Activated B cell treated with CpG ODN at 0.5 μM for 24 hours (primary cell): ENCODE results near the gene RASGRF2. TPM values are rescaled to one million over a fixed set of nuclear protein-coding genes. Genes with fewer than 3 reads are reported as not detected.

Source experiments
- ATAC-seq: fragments of 200-7000 bp; cut with Tn5 transposase; one replicate; pipeline ENCODE4 v1.10.0; 2021; ENCODE audit warnings: low read depth, mild to moderate bottlenecking, moderate library complexity
- CTCF ChIA-PET: fragments of 350-600 bp; sonication (Branson Sonifier 250); formaldehyde crosslinking; loops from one replicate; lab custom pipeline; 2021; ENCODE audit warnings: antibody characterized with exemption; lab: Charles Lee
- POLR2A ChIA-PET: fragments of 350-600 bp; sonication (Branson Sonifier 250); formaldehyde crosslinking; loops from one replicate; lab custom pipeline; 2021; ENCODE audit warnings: antibody characterized with exemption; lab: Charles Lee
- DNase-seq: peaks from one replicate; pipeline ENCODE4 v3.0.0; 2022
- H3K27ac Mint-ChIP-seq: one replicate; pipeline ENCODE4 v1.8.0; 2020; ENCODE audit warnings: mixed read lengths
- H3K27me3 Mint-ChIP-seq: one replicate; pipeline ENCODE4 v1.8.0; 2021; ENCODE audit warnings: mixed read lengths
- H3K36me3 Mint-ChIP-seq: one replicate; pipeline ENCODE4 v1.8.0; 2021; ENCODE audit warnings: low read depth, mixed read lengths
- H3K4me1 Mint-ChIP-seq: one replicate; pipeline ENCODE4 v1.8.0; 2021; ENCODE audit warnings: mixed read lengths
- H3K4me3 Mint-ChIP-seq: one replicate; pipeline ENCODE4 v1.8.0; 2020; ENCODE audit warnings: mild to moderate bottlenecking, mixed read lengths
- H3K9me3 Mint-ChIP-seq: one replicate; pipeline ENCODE4 v1.8.0; 2020; ENCODE audit warnings: mixed read lengths
- intact Hi-C: fragments of 100-400 bp; cut with micrococcal nuclease; formaldehyde crosslinking; loops from one replicate; pipeline ENCODE4 v1.15.1; 2024
- total RNA-seq: library from RNA; stranded (reverse); gene quantifications from 2 replicates; pipeline ENCODE4 v1.2.3, GENCODE V29; 2022
- TF ChIP-seq, protein P1 (sequence below): fragments of 200-600 bp; IDR thresholded peaks from one replicate; pipeline ENCODE4 v1.8.0; 2022; ENCODE audit warnings: antibody characterized with exemption, mild to moderate bottlenecking

The RASGRF2 gene
- total RNA-seq, 1 donor from 2014 or later: 0.64 TPM

GRCh38 chr5:81244451-81244850, 284.3 kb downstream of the RASGRF2 start:
- no peak overlapping the region for H3K4me3 Mint-ChIP-seq
- ATAC-seq: no peak
- CTCF ChIA-PET: no interaction called here

GRCh38 chr5:81245871-81246235, 285.7 kb downstream of the RASGRF2 start:
- Mint-ChIP-seq H3K27me3 (no peaks in the 10 kb centered on the region), H3K4me1 (no peaks in the 10 kb centered on the region), H3K36me3 (peaks cover 6% of the 10 kb centered on the region), H3K27ac (no peak overlapping the region), H3K4me3 (no peak overlapping the region), H3K9me3 (no peaks in the 10 kb centered on the region)
- POLR2A ChIA-PET: no interaction called here
- intact Hi-C loops: no loop called here
- ATAC-seq (no peak), DNase-seq (no peak)
- CTCF ChIA-PET: no interaction called here
- TF ChIP-seq, protein P1, sequence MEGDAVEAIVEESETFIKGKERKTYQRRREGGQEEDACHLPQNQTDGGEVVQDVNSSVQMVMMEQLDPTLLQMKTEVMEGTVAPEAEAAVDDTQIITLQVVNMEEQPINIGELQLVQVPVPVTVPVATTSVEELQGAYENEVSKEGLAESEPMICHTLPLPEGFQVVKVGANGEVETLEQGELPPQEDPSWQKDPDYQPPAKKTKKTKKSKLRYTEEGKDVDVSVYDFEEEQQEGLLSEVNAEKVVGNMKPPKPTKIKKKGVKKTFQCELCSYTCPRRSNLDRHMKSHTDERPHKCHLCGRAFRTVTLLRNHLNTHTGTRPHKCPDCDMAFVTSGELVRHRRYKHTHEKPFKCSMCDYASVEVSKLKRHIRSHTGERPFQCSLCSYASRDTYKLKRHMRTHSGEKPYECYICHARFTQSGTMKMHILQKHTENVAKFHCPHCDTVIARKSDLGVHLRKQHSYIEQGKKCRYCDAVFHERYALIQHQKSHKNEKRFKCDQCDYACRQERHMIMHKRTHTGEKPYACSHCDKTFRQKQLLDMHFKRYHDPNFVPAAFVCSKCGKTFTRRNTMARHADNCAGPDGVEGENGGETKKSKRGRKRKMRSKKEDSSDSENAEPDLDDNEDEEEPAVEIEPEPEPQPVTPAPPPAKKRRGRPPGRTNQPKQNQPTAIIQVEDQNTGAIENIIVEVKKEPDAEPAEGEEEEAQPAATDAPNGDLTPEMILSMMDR: no peak

More at GRCh38 chr5:81244451-81244850, 284.3 kb downstream of the RASGRF2 start:
- DNase-seq: no peak
- POLR2A ChIA-PET: no interaction called here
- H3K36me3 Mint-ChIP-seq: no peaks in the 10 kb centered on the region
- H3K27ac Mint-ChIP-seq: no peak overlapping the region
- no peaks in the 10 kb centered on the region for H3K27me3 Mint-ChIP-seq
- intact Hi-C loops: no loop called here
- H3K9me3 Mint-ChIP-seq: no peaks in the 10 kb centered on the region
- TF ChIP-seq, protein P1: no peak
- H3K4me1 Mint-ChIP-seq: no peaks in the 10 kb centered on the region

DNA sequence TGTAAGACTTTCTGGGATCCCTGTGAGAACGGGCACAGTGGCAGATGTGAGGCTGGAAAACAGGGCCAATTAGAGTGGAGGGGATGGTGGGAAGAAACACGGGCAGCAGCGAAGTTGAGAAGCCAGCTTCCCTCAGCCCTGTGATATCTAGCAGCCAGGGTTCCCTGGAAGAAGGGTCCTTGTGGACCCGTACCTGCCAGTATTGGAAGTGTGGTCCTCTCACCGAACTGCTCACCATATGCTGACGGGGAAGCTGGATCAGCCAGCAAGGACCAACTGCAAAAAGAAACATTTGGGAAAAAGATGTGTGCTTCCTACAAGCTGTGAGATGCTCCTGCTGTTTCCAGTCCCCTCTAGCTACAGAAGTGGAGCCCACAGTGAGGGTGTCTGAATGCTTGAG, 286.5 kb downstream of the RASGRF2 start:
- intact Hi-C loops: no loop called here
- no peaks in the 10 kb centered on the region for H3K9me3 Mint-ChIP-seq
- no peaks in the 10 kb centered on the region for H3K27me3 Mint-ChIP-seq
- no peak overlapping the region for H3K27ac Mint-ChIP-seq
- H3K4me3 Mint-ChIP-seq: no peak overlapping the region
- H3K36me3 Mint-ChIP-seq: peaks cover 6% of the 10 kb centered on the region
- TF ChIP-seq, protein P1: no peak
- DNase-seq: no peak
- H3K4me1 Mint-ChIP-seq: no peaks in the 10 kb centered on the region
- ChIA-PET POLR2A (no interaction called here), CTCF (no interaction called here)
- ATAC-seq: no peak

DNA sequence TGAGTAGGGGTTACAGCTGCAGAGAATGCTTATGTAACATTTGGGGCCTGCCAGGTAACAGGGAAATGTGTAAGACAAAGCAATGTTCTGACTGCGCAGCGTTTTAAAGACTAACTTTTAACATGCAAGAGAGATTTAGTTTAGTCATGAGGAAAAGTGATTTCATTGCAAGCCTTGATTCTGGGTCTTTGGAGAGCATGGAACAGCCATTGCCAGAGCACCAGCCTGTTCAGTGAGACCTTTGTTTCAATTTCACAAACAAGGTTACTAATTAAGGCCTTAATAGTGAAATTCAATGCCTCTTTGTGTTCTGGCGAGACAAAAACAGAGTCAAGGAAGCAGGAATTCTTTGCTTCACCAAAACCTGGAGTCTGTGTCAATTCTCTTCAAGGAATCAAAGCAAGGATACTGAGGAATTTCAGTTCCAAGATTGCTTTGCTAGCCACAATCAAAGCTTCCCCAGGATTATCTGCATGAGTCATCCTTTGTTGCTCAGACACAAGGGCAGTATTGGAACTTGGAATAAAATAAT, 287.3 kb downstream of the RASGRF2 start:
- intact Hi-C loops: no loop called here
- POLR2A ChIA-PET: no interaction called here
- DNase-seq (no peak), ATAC-seq (no peak)
- Mint-ChIP-seq H3K4me1 (no peaks in the 10 kb centered on the region), H3K36me3 (peaks cover 6% of the 10 kb centered on the region), H3K4me3 (no peak overlapping the region), H3K27me3 (no peaks in the 10 kb centered on the region), H3K27ac (no peak overlapping the region), H3K9me3 (no peaks in the 10 kb centered on the region)
- TF ChIP-seq, protein P1: no peak
- CTCF ChIA-PET: no interaction called here

DNA sequence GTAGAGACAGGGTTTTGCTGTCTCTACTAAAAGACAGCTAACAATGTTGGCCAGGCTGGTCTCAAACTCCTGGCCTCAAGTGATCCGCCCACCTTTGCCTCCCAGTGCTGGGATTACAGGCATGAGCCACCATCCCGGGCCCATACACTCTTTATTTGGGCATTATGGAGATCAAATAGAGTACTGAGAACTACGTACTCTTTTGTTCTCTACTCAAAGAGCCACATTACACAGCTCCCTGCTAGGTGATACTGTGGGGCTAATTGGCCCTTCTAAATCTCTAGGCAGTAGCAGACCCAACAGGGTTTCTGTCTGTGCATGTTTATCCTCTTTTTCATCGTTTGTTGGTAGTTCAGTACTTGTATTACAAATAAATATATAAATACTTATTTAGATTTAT, 289.1 kb downstream of the RASGRF2 start:
- Mint-ChIP-seq H3K4me1 (no peaks in the 10 kb centered on the region), H3K4me3 (no peak overlapping the region), H3K27me3 (no peaks in the 10 kb centered on the region), H3K27ac (no peak overlapping the region), H3K36me3 (peaks cover 8% of the 10 kb centered on the region), H3K9me3 (no peaks in the 10 kb centered on the region)
- intact Hi-C loops: no loop called here
- ATAC-seq (no peak), DNase-seq (no peak)
- ChIA-PET CTCF (no interaction called here), POLR2A (no interaction called here)
- TF ChIP-seq, protein P1: no peak
